PC-3 (cell line): Measurements from ENCODE around the gene DRC3. TPM values are rescaled to one million over a fixed set of nuclear protein-coding genes. Genes with fewer than 3 reads are reported as not detected.

ENCODE experiments used
- ATAC-seq: fragments of 200-7000 bp; cut with Tn5 transposase; 2 replicates; pipeline ENCODE4 v1.9.1; 2020; ENCODE audit warnings: mild to moderate bottlenecking, moderate library complexity
- BruUV-seq: library from RNA; stranded (reverse); fragments of 400-500 nt; replicated peaks from 2 replicates; lab custom pipeline; 2021; lab: Mats Ljungman, UMichigan
- CTCF ChIA-PET: fragments of 300-600 bp; sonication (Branson Sonifier 250); formaldehyde crosslinking; loops from one replicate; lab custom pipeline; 2022; ENCODE audit warnings: antibody characterized with exemption; lab: Charles Lee
- POLR2A ChIA-PET: fragments of 300-600 bp; sonication (Branson Sonifier 250); formaldehyde crosslinking; loops from one replicate; lab custom pipeline; 2022; ENCODE audit warnings: antibody characterized with exemption; ENCODE audit not compliant: unreplicated experiment; lab: Charles Lee
- DNase-seq: peaks from one replicate; pipeline ENCODE4 v3.0.0-alpha.2; 2015
- H2AFZ ChIP-seq: fragments of 300-600 bp; sonication (generic); 2 replicates; pipeline ENCODE4 v1.6.0; 2016; ENCODE audit warnings: antibody characterized with exemption, low read length
- H3F3A ChIP-seq: fragments of 300-600 bp; sonication (generic); one replicate; pipeline ENCODE4 v1.6.0; 2017; ENCODE audit warnings: antibody characterized with exemption, low read length, control low read depth, mild to moderate bottlenecking; ENCODE audit not compliant: unreplicated experiment
- H3K27ac ChIP-seq: fragments of 300-600 bp; sonication (generic); 2 replicates; pipeline ENCODE4 v1.5.1; 2016; ENCODE audit warnings: mild to moderate bottlenecking, low read length
- H3K27me3 ChIP-seq: fragments of 300-600 bp; sonication (generic); 2 replicates; pipeline ENCODE4 v1.6.1; 2016; ENCODE audit warnings: low read length, mixed read lengths
- H3K36me3 ChIP-seq: fragments of 300-600 bp; sonication (generic); 2 replicates; pipeline ENCODE4 v1.6.1; 2016; ENCODE audit warnings: low read depth, mixed run types, low read length, mixed read lengths
- H3K4me1 ChIP-seq: fragments of 300-600 bp; sonication (generic); 2 replicates; pipeline ENCODE4 v1.5.1; 2016; ENCODE audit warnings: low read length; ENCODE audit not compliant: insufficient read depth
- H3K4me2 ChIP-seq: fragments of 300-600 bp; sonication (generic); 2 replicates; pipeline ENCODE4 v1.6.0; 2016; ENCODE audit warnings: low read length
- H3K4me3 ChIP-seq: fragments of 300-600 bp; sonication (generic); 2 replicates; pipeline ENCODE4 v1.5.1; 2016; ENCODE audit warnings: mild to moderate bottlenecking, low read length, mixed read lengths
- H3K79me2 ChIP-seq: fragments of 300-600 bp; sonication (generic); 2 replicates; pipeline ENCODE4 v1.6.1; 2017; ENCODE audit warnings: low read length, mixed read lengths
- H3K9ac ChIP-seq: fragments of 300-600 bp; sonication (generic); 2 replicates; pipeline ENCODE4 v1.6.0; 2016; ENCODE audit warnings: mild to moderate bottlenecking, low read length
- H3K9me2 ChIP-seq: fragments of 300-600 bp; sonication (generic); replicated peaks from 2 replicates; pipeline ENCODE4 v1.6.1; 2016; ENCODE audit warnings: mixed run types, low read length, mixed read lengths
- H3K9me3 ChIP-seq: fragments of 300-600 bp; sonication (generic); 2 replicates; pipeline ENCODE4 v1.6.1; 2016; ENCODE audit warnings: low read length, mixed read lengths
- H4K20me1 ChIP-seq: fragments of 300-600 bp; sonication (generic); 2 replicates; pipeline ENCODE4 v1.6.1; 2016; ENCODE audit warnings: low read length, mixed read lengths
- CTCF ChIP-seq: fragments of 300-600 bp; sonication (generic); conservative IDR thresholded peaks from 2 replicates; pipeline ENCODE4 v1.5.1; 2017; ENCODE audit warnings: antibody characterized with exemption, low read depth, mild to moderate bottlenecking, low read length
- EZH2 ChIP-seq: fragments of 300-600 bp; sonication (generic); IDR thresholded peaks from one replicate; pipeline ENCODE4 v1.6.1; 2017; ENCODE audit warnings: antibody characterized with exemption, mild to moderate bottlenecking, low read length; ENCODE audit not compliant: unreplicated experiment
- EZH2phosphoT487 ChIP-seq: fragments of 300-600 bp; sonication (generic); IDR thresholded peaks from 2 replicates; pipeline ENCODE4 v1.6.1; 2018; ENCODE audit warnings: mild to moderate bottlenecking, antibody characterized with exemption, low read length, borderline replicate concordance
- intact Hi-C: fragments of 100-400 bp; cut with micrococcal nuclease; formaldehyde crosslinking; loops from 2 replicates; pipeline ENCODE4 v1.9.0; 2023
- total RNA-seq: library from RNA; depleted of rRNA; stranded (reverse); fragments of >200 nt; gene quantifications from 2 replicates; pipeline ENCODE4 v1.2.3, GENCODE V29; 2014

DRC3 gene
- total RNA-seq, 1 experiment from 2014 or later, result 1.9 TPM

- Histone ChIP-seq H3K4me2 (no peak overlapping the region), H3K9me2 (no peaks in the 10 kb centered on the region), H3K9ac (no peak overlapping the region), H3K27ac (no peak overlapping the region), H4K20me1 (no peaks in the 10 kb centered on the region), H3K36me3 (no peaks in the 10 kb centered on the region), H3K79me2 (peaks cover 74% of the 10 kb centered on the region), H2AFZ (no peak overlapping the region), H3F3A (peaks cover 6% of the 10 kb centered on the region), H3K4me1 (peaks cover 33% of the 10 kb centered on the region), H3K27me3 (no peaks in the 10 kb centered on the region), H3K4me3 (no peak overlapping the region), H3K9me3 (no peaks in the 10 kb centered on the region)
- POLR2A ChIA-PET, result no interaction called here
- DNase-seq, result no peak
- no peak for ATAC-seq
- intact Hi-C loops, result loop anchor here (5.0 kb wide), 1 partner anchor 32 kb away; no protein-coding TSS in a partner anchor
- no TSS peak for BruUV-seq
- TF ChIP-seq CTCF, result no peak
- no peak for TF ChIP-seq EZH2
- TF ChIP-seq EZH2phosphoT487, result no peak
- CTCF ChIA-PET, result no interaction called here
Observed at GRCh38 chr17:17924857-17925250, 47.8 kb upstream of the DRC3 start.

GRCh38 chr17:17926036-17926435 lies 46.6 kb upstream of the DRC3 start:
- ChIA-PET CTCF (interaction anchor here (0.6 kb wide), 1 partner anchor 108 kb away, joined by 3 read pairs; no protein-coding TSS in a partner anchor), POLR2A (no interaction called here)
- H3K27ac ChIP-seq, result no peak overlapping the region
- H3K36me3 ChIP-seq, result no peaks in the 10 kb centered on the region
- intact Hi-C loops, result no loop called here
- H3K4me1 ChIP-seq, result peaks cover 31% of the 10 kb centered on the region
- DNase-seq, result no peak
- no peaks in the 10 kb centered on the region for H3K9me2 ChIP-seq
- H3K9ac ChIP-seq, result no peak overlapping the region
- no TSS peak for BruUV-seq
- no peaks in the 10 kb centered on the region for H3K27me3 ChIP-seq
- no peaks in the 10 kb centered on the region for H3K9me3 ChIP-seq
- peaks cover 3% of the 10 kb centered on the region for H3F3A ChIP-seq
- H2AFZ ChIP-seq, result no peak overlapping the region
- TF ChIP-seq CTCF (no peak), EZH2 (no peak), EZH2phosphoT487 (no peak)
- no peaks in the 10 kb centered on the region for H4K20me1 ChIP-seq
- ATAC-seq, result no peak
- no peak overlapping the region for H3K4me3 ChIP-seq
- H3K4me2 ChIP-seq, result no peak overlapping the region
- H3K79me2 ChIP-seq, result peaks cover 80% of the 10 kb centered on the region

- no TSS peak for BruUV-seq
- no peak overlapping the region for H3K4me3 ChIP-seq
- no peaks in the 10 kb centered on the region for H3K36me3 ChIP-seq
- H2AFZ ChIP-seq, result no peak overlapping the region
- H3K27ac ChIP-seq, result no peak overlapping the region
- intact Hi-C loops, result no loop called here
- H3K4me1 ChIP-seq, result peaks cover 22% of the 10 kb centered on the region
- H3K9me2 ChIP-seq, result no peaks in the 10 kb centered on the region
- H3F3A ChIP-seq, result no peaks in the 10 kb centered on the region
- TF ChIP-seq EZH2phosphoT487 (no peak), EZH2 (no peak), CTCF (no peak)
- no peak overlapping the region for H3K9ac ChIP-seq
- H3K27me3 ChIP-seq, result no peaks in the 10 kb centered on the region
- no peak for ATAC-seq
- no peaks in the 10 kb centered on the region for H4K20me1 ChIP-seq
- no peak overlapping the region for H3K4me2 ChIP-seq
- peaks cover 86% of the 10 kb centered on the region for H3K79me2 ChIP-seq
- POLR2A ChIA-PET, result no interaction called here
- H3K9me3 ChIP-seq, result no peaks in the 10 kb centered on the region
- CTCF ChIA-PET, result interaction anchor here (0.6 kb wide), 1 partner anchor 108 kb away, joined by 4 read pairs; no protein-coding TSS in a partner anchor
- DNase-seq, result no peak
Observed at GRCh38 chr17:17926840-17927449, 45.7 kb upstream of the DRC3 start.
